Activated gamma-delta T cell treated with Interleukin-2 at 50 U/mL for 16 hours (primary cell): ENCODE measurements around the gene ARID4B.
"Not testable (repeated sequence)": the region's sequence is repeated elsewhere in the genome, so short reads cannot be mapped to it uniquely, and the experiment has no call there.

Experiments
- DNase-seq: peaks from one replicate; pipeline ENCODE4 v3.0.0-alpha.2; 2020

The ARID4B gene

GRCh38 chr1:235159284-235159683 lies 168.7 kb downstream of the ARID4B start:
- not testable (repeated sequence) for DNase-seq

- no peak for DNase-seq
These were observed 169.3 kb downstream of the ARID4B start for GRCh38 chr1:235158680-235159079.

GRCh38 chr1:235157150-235157549 lies 170.8 kb downstream of the ARID4B start:
- no peak for DNase-seq

GRCh38 chr1:235156740-235157139 lies 171.2 kb downstream of the ARID4B start:
- no peak for DNase-seq

- no peak for DNase-seq
These were observed 171.7 kb downstream of the ARID4B start for GRCh38 chr1:235156265-235156664.

- no peak for DNase-seq
These were observed 175.7 kb downstream of the ARID4B start for GRCh38 chr1:235152235-235152634.

- no peak for DNase-seq
These were observed 176.9 kb downstream of the ARID4B start for GRCh38 chr1:235151033-235151432.

- no peak for DNase-seq
These were observed 178.2 kb downstream of the ARID4B start for GRCh38 chr1:235149824-235150223.

- DNase-seq, result no peak
These were observed 180.7 kb downstream of the ARID4B start for GRCh38 chr1:235147269-235147668.

- no peak for DNase-seq
These were observed 182.3 kb downstream of the ARID4B start for GRCh38 chr1:235145639-235146038.

- DNase-seq, result no peak
These were observed 185.0 kb downstream of the ARID4B start for GRCh38 chr1:235142991-235143390.

- DNase-seq, result no peak
These were observed 188.7 kb downstream of the ARID4B start for GRCh38 chr1:235139315-235139714.

- no peak for DNase-seq
These were observed 189.2 kb downstream of the ARID4B start for GRCh38 chr1:235138821-235139220.

- DNase-seq, result no peak
These were observed 191.9 kb downstream of the ARID4B start for GRCh38 chr1:235136111-235136510.

- no peak for DNase-seq
These were observed 193.8 kb downstream of the ARID4B start for GRCh38 chr1:235134171-235134570.

- DNase-seq, result no peak
These were observed 194.9 kb downstream of the ARID4B start for GRCh38 chr1:235133086-235133485.

GRCh38 chr1:235131961-235132360 lies 196.0 kb downstream of the ARID4B start:
- no peak for DNase-seq

- no peak for DNase-seq
These were observed 197.2 kb downstream of the ARID4B start for GRCh38 chr1:235130766-235131270.

- no peak for DNase-seq
These were observed 198.0 kb downstream of the ARID4B start for GRCh38 chr1:235129774-235130570.

GRCh38 chr1:235128456-235129328 lies 199.3 kb downstream of the ARID4B start, which contains the start of gene TOMM20:
Gene TOMM20, minus strand, starts transcription at chr1:235128837. Its CDS starts 122 bp downstream, at chr1:235128715.
- peak; percentile 89 for DNase-seq

- DNase-seq, result no peak
These were observed 200.1 kb downstream of the ARID4B start for GRCh38 chr1:235127732-235128455.

- no peak for DNase-seq
These were observed 200.8 kb downstream of the ARID4B start for GRCh38 chr1:235127203-235127602.

- DNase-seq, result no peak
These were observed 203.3 kb downstream of the ARID4B start for GRCh38 chr1:235124665-235125064.
